OCI-LY3 (cell line): Measurements from ENCODE around the gene KAT7.

Experiments
- H2AFZ ChIP-seq: fragments of 200-600, 300-600 bp; shearing (Covaris generic); 2 replicates; pipeline ENCODE4 v1.6.0; 2014; ENCODE audit warnings: antibody characterized with exemption, low read depth, low read length
- H3K27ac ChIP-seq: fragments of 200-600, 300-600 bp; sonication (generic); 2 replicates; pipeline ENCODE4 v1.5.1; 2014; ENCODE audit warnings: mild to moderate bottlenecking, low read length, moderate library complexity, mixed read lengths
- H3K27me3 ChIP-seq: fragments of 200-600, 300-600 bp; sonication (generic); 2 replicates; pipeline ENCODE4 v1.6.1; 2014; ENCODE audit warnings: low read depth, low read length, mixed read lengths
- H3K36me3 ChIP-seq: fragments of 200-600, 300-600 bp; sonication (generic); replicated peaks from 2 replicates; pipeline ENCODE3; 2014; ENCODE audit warnings: low read depth, low read length, mixed read lengths
- H3K4me1 ChIP-seq: fragments of 300-600, 200-600 bp; sonication (generic); 2 replicates; pipeline ENCODE4 v1.6.1; 2014; ENCODE audit warnings: low read length, mixed read lengths
- H3K4me2 ChIP-seq: fragments of 200-600, 300-600 bp; sonication (generic); 2 replicates; pipeline ENCODE4 v1.6.1; 2014; ENCODE audit warnings: low read length, mixed read lengths
- H3K4me3 ChIP-seq: fragments of 300-600, 200-600 bp; sonication (generic); 2 replicates; pipeline ENCODE4 v1.5.1; 2014; ENCODE audit warnings: antibody characterized with exemption, mild to moderate bottlenecking, low read length, moderate library complexity
- H3K79me2 ChIP-seq: fragments of 300-600, 200-600 bp; shearing (Covaris generic); 2 replicates; pipeline ENCODE4 v1.6.1; 2014; ENCODE audit warnings: mild to moderate bottlenecking, low read length, mixed read lengths
- H3K9ac ChIP-seq: fragments of 300-600, 200-600 bp; shearing (Covaris generic); 2 replicates; pipeline ENCODE4 v1.6.0; 2014; ENCODE audit warnings: mild to moderate bottlenecking, low read length, moderate library complexity
- H3K9me3 ChIP-seq: fragments of 200-600, 300-600 bp; shearing (Covaris generic); 2 replicates; pipeline ENCODE4 v1.6.1; 2014; ENCODE audit warnings: low read length, mixed read lengths; ENCODE audit not compliant: insufficient read depth
- H4K20me1 ChIP-seq: fragments of 200-600, 300-600 bp; sonication (generic); 2 replicates; pipeline ENCODE4 v1.6.1; 2016; ENCODE audit warnings: low read length, mixed read lengths; ENCODE audit not compliant: insufficient read depth
- CTCF ChIP-seq: fragments of 200-600, 300-600 bp; sonication (generic); IDR thresholded peaks from 2 replicates; pipeline ENCODE4 v1.5.1; 2014; ENCODE audit warnings: antibody characterized with exemption, low read length, low read depth
- EZH2phosphoT487 ChIP-seq: fragments of 200-600 bp; shearing (Covaris generic); IDR thresholded peaks from 2 replicates; pipeline ENCODE4 v1.6.1; 2018; ENCODE audit warnings: antibody characterized with exemption, mixed run types, low read depth

KAT7 gene

GRCh38 chr17:49834118-49834743 lies 45.8 kb downstream of the KAT7 start:
- H3K4me3 ChIP-seq: no peak overlapping the region
- no peaks in the 10 kb centered on the region for H3K79me2 ChIP-seq
- H3K27me3 ChIP-seq: no peaks in the 10 kb centered on the region
- no peak overlapping the region for H3K4me2 ChIP-seq
- no peaks in the 10 kb centered on the region for H3K4me1 ChIP-seq
- no peak overlapping the region for H3K27ac ChIP-seq
- no peak for TF ChIP-seq CTCF
- TF ChIP-seq EZH2phosphoT487: no peak
- H3K9me3 ChIP-seq: no peaks in the 10 kb centered on the region
- peaks cover 17% of the 10 kb centered on the region for H3K36me3 ChIP-seq
- H4K20me1 ChIP-seq: no peaks in the 10 kb centered on the region
- no peak overlapping the region for H2AFZ ChIP-seq
- H3K9ac ChIP-seq: no peak overlapping the region

GRCh38 chr17:49835472-49835871 lies 47.0 kb downstream of the KAT7 start:
- Histone ChIP-seq H3K4me1 (no peaks in the 10 kb centered on the region), H2AFZ (no peak overlapping the region), H3K4me3 (no peak overlapping the region), H3K27ac (no peak overlapping the region), H4K20me1 (no peaks in the 10 kb centered on the region), H3K9me3 (no peaks in the 10 kb centered on the region), H3K4me2 (no peak overlapping the region), H3K79me2 (no peaks in the 10 kb centered on the region), H3K27me3 (no peaks in the 10 kb centered on the region), H3K36me3 (peaks cover 12% of the 10 kb centered on the region), H3K9ac (no peak overlapping the region)
- TF ChIP-seq CTCF (no peak), EZH2phosphoT487 (no peak)

DNA sequence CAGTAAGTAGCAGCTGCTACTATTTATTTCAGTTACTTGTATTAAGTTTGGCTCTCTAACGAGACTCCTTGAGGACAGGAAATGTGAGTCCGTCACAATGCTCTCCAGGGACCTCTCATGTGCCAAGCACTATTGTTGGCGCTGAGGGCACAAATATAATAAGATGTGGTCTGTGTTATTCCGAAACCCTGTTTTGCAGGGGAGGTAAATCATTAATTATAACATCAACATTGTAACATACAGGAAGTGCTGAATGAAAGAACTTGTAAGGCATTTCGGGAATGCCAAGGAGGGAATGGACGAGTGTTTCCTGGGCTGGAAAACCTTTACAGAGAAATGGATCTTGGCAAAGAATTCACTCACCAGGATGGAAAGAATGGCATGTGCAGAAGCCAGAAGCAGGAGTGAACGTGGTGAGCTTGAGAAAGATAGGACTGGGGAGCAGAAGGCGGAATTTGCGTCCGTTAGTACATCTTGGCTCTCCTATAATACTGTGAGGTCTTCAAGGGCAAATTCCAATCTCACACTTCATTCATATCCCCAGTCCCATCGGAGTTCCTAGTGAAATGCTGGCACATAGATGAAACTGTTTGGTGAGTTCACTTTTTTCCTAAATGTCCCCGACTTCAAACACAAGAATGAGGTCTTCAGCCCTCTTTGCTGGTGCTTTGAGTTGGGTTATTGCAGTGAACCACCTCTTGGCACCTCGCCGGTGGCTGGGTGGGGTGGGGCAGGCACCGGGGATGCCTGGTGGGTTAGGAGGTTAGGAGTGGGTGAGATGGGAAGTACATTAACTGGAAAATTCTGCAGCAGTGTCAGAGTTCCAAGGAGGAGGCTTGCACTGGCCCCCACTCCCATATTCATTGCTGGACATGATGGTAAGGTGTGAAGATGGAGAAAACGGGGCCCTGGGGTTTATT lies 47.9 kb downstream of the KAT7 start:
- Histone ChIP-seq H3K79me2 (no peaks in the 10 kb centered on the region), H3K4me3 (no peak overlapping the region), H3K36me3 (peaks cover 9% of the 10 kb centered on the region), H3K9ac (no peak overlapping the region), H3K4me1 (no peaks in the 10 kb centered on the region), H4K20me1 (no peaks in the 10 kb centered on the region), H3K27ac (no peak overlapping the region), H3K9me3 (no peaks in the 10 kb centered on the region), H3K4me2 (no peak overlapping the region), H2AFZ (no peak overlapping the region), H3K27me3 (no peaks in the 10 kb centered on the region)
- no peak for TF ChIP-seq EZH2phosphoT487
- TF ChIP-seq CTCF: no peak

- Histone ChIP-seq H4K20me1 (no peaks in the 10 kb centered on the region), H3K79me2 (no peaks in the 10 kb centered on the region), H3K36me3 (peaks cover under 1% of the 10 kb centered on the region), H3K27ac (no peak overlapping the region), H3K9ac (no peak overlapping the region), H3K9me3 (no peaks in the 10 kb centered on the region), H3K4me2 (no peak overlapping the region), H3K27me3 (no peaks in the 10 kb centered on the region), H2AFZ (no peak overlapping the region), H3K4me1 (no peaks in the 10 kb centered on the region), H3K4me3 (no peak overlapping the region)
- TF ChIP-seq CTCF (no peak), EZH2phosphoT487 (no peak)
These were observed 51.0 kb downstream of the KAT7 start for GRCh38 chr17:49839455-49839854.
